ENCODE results near the gene RPL18. TPM values are rescaled to one million over a fixed set of nuclear protein-coding genes. Genes with fewer than 3 reads are reported as not detected.

Gene RPL18
- total RNA-seq, 1 donor from 2014 or later, result 1,683 TPM

- no peak overlapping the region for H3K4me3 Mint-ChIP-seq (ENCODE audit: unreplicated experiment)
- TF ChIP-seq CTCF (IDR thresholded peaks at IDR 0.05; ENCODE audit: unreplicated experiment), result no peak
- no peak for DNase-seq (ENCODE audit: low spot score)
- peaks cover 10% of the 10 kb centered on the region for H3K27me3 Mint-ChIP-seq (ENCODE audit: unreplicated experiment)
- H3K27ac Mint-ChIP-seq (ENCODE audit: unreplicated experiment), result no peak overlapping the region
- no peaks in the 10 kb centered on the region for H3K9me3 Mint-ChIP-seq (ENCODE audit: unreplicated experiment)
- H3K4me1 Mint-ChIP-seq (ENCODE audit: unreplicated experiment), result peaks cover 19% of the 10 kb centered on the region
- H3K36me3 Mint-ChIP-seq (ENCODE audit: low read depth, unreplicated experiment), result peaks cover 4% of the 10 kb centered on the region
Measured at GRCh38 chr19:48644355-48644754, 25.4 kb upstream of the RPL18 start.

GRCh38 chr19:48642862-48643261, 23.9 kb upstream of the RPL18 start:
- H3K4me3 Mint-ChIP-seq (ENCODE audit: unreplicated experiment), result no peak overlapping the region
- peaks cover 16% of the 10 kb centered on the region for H3K27me3 Mint-ChIP-seq (ENCODE audit: unreplicated experiment)
- no peak for TF ChIP-seq CTCF (IDR thresholded peaks at IDR 0.05; ENCODE audit: unreplicated experiment)
- H3K27ac Mint-ChIP-seq (ENCODE audit: unreplicated experiment), result peak overlapping the region; percentile 75
- peaks cover 20% of the 10 kb centered on the region for H3K4me1 Mint-ChIP-seq (ENCODE audit: unreplicated experiment)
- H3K9me3 Mint-ChIP-seq (ENCODE audit: unreplicated experiment), result no peaks in the 10 kb centered on the region
- H3K36me3 Mint-ChIP-seq (ENCODE audit: low read depth, unreplicated experiment), result peaks cover 8% of the 10 kb centered on the region
- DNase-seq (ENCODE audit: low spot score), result no peak

- no peak for TF ChIP-seq CTCF (IDR thresholded peaks at IDR 0.05; ENCODE audit: unreplicated experiment)
- H3K4me3 Mint-ChIP-seq (ENCODE audit: unreplicated experiment), result no peak overlapping the region
- peaks cover 8% of the 10 kb centered on the region for H3K36me3 Mint-ChIP-seq (ENCODE audit: low read depth, unreplicated experiment)
- peaks cover 20% of the 10 kb centered on the region for H3K4me1 Mint-ChIP-seq (ENCODE audit: unreplicated experiment)
- DNase-seq (ENCODE audit: low spot score), result no peak
- H3K9me3 Mint-ChIP-seq (ENCODE audit: unreplicated experiment), result no peaks in the 10 kb centered on the region
- no peak overlapping the region for H3K27ac Mint-ChIP-seq (ENCODE audit: unreplicated experiment)
- peaks cover 17% of the 10 kb centered on the region for H3K27me3 Mint-ChIP-seq (ENCODE audit: unreplicated experiment)
Measured at GRCh38 chr19:48641850-48642249, 22.9 kb upstream of the RPL18 start.

- H3K4me3 Mint-ChIP-seq (ENCODE audit: unreplicated experiment), result no peak overlapping the region
- H3K4me1 Mint-ChIP-seq (ENCODE audit: unreplicated experiment), result peaks cover 18% of the 10 kb centered on the region
- H3K36me3 Mint-ChIP-seq (ENCODE audit: low read depth, unreplicated experiment), result peaks cover 8% of the 10 kb centered on the region
- H3K27ac Mint-ChIP-seq (ENCODE audit: unreplicated experiment), result no peak overlapping the region
- TF ChIP-seq CTCF (IDR thresholded peaks at IDR 0.05; ENCODE audit: unreplicated experiment), result no peak
- no peak for DNase-seq (ENCODE audit: low spot score)
- peaks cover 18% of the 10 kb centered on the region for H3K27me3 Mint-ChIP-seq (ENCODE audit: unreplicated experiment)
- no peaks in the 10 kb centered on the region for H3K9me3 Mint-ChIP-seq (ENCODE audit: unreplicated experiment)
Measured at GRCh38 chr19:48639483-48640375, 20.8 kb upstream of the RPL18 start.

GRCh38 chr19:48638831-48639381, 19.9 kb upstream of the RPL18 start:
- Mint-ChIP-seq H3K27me3 (ENCODE audit: unreplicated experiment) (peaks cover 20% of the 10 kb centered on the region), H3K4me1 (ENCODE audit: unreplicated experiment) (peaks cover 21% of the 10 kb centered on the region), H3K4me3 (ENCODE audit: unreplicated experiment) (no peak overlapping the region), H3K9me3 (ENCODE audit: unreplicated experiment) (no peaks in the 10 kb centered on the region), H3K27ac (ENCODE audit: unreplicated experiment) (peak overlapping the region; percentile 84), H3K36me3 (ENCODE audit: low read depth, unreplicated experiment) (peaks cover 8% of the 10 kb centered on the region)
- DNase-seq (ENCODE audit: low spot score), result no peak
- TF ChIP-seq CTCF (IDR thresholded peaks at IDR 0.05; ENCODE audit: unreplicated experiment), result no peak
